HepG2 (cell line): Measurements from ENCODE around the gene NR1H3. TPM values are rescaled to one million over a fixed set of nuclear protein-coding genes. Genes with fewer than 3 reads are reported as not detected.

Experiments
- AGO1 ChIP-seq: fragments of 200-400 bp; formaldehyde crosslinking; IDR thresholded peaks from 2 replicates; pipeline ENCODE4 v1.6.1; 2017; ENCODE audit warnings: mild to moderate bottlenecking, low read depth, low read length, moderate library complexity; ENCODE audit not compliant: poor library complexity, severe bottlenecking
- ATF5 ChIP-seq: sonication (generic); formaldehyde crosslinking; IDR thresholded peaks from 2 replicates; pipeline ENCODE4 v1.4.0; 2020; ENCODE audit warnings: mild to moderate bottlenecking, low read depth, missing genetic modification reagents
- CENPT ChIP-seq: sonication (generic); formaldehyde crosslinking; IDR thresholded peaks from 2 replicates; pipeline ENCODE4 v1.8.0; 2022; ENCODE audit warnings: low read depth, mild to moderate bottlenecking, moderate library complexity, missing genetic modification reagents
- CHD2 ChIP-seq: IDR thresholded peaks from 2 replicates; pipeline ENCODE4 v1.6.1; 2011; ENCODE audit warnings: low read depth, low read length, improper control_type of control experiment
- HIVEP1 ChIP-seq: sonication (generic); formaldehyde crosslinking; IDR thresholded peaks from 2 replicates; pipeline ENCODE4 v1.4.0; 2020; ENCODE audit warnings: mild to moderate bottlenecking, missing genetic modification reagents
- HOXA9 ChIP-seq: sonication (generic); formaldehyde crosslinking; IDR thresholded peaks from 2 replicates; pipeline ENCODE4 v1.8.1; 2022; ENCODE audit warnings: missing genetic modification reagents, mild to moderate bottlenecking, moderate library complexity, borderline replicate concordance
- IKZF1 ChIP-seq: fragments of 450-650 bp; IDR thresholded peaks from 2 replicates; pipeline ENCODE4 v1.7.1; 2016
- KDM2A ChIP-seq: sonication (generic); formaldehyde crosslinking; IDR thresholded peaks from 2 replicates; pipeline ENCODE4 v1.4.0; 2020; ENCODE audit warnings: low read depth, missing genetic modification reagents, borderline replicate concordance
- MEIS2 ChIP-seq: sonication (generic); formaldehyde crosslinking; IDR thresholded peaks from 2 replicates; pipeline ENCODE4 v1.9.0; 2021; ENCODE audit warnings: mild to moderate bottlenecking, missing genetic modification reagents
- MXI1 ChIP-seq: IDR thresholded peaks from 3 replicates; pipeline ENCODE4 v1.6.1; 2012; ENCODE audit warnings: low read depth, low read length, inconsistent platforms, borderline replicate concordance
- NR0B2 ChIP-seq: sonication (generic); formaldehyde crosslinking; IDR thresholded peaks from 2 replicates; pipeline ENCODE4 v1.4.0; 2020; ENCODE audit warnings: mild to moderate bottlenecking, missing genetic modification reagents
- RFX5 ChIP-seq: IDR thresholded peaks from 2 replicates; pipeline ENCODE4 v1.6.1; 2011; ENCODE audit warnings: low read depth, low read length, improper control_type of control experiment
- RFXANK ChIP-seq: IDR thresholded peaks from 2 replicates; pipeline ENCODE4 v1.6.1; 2016
- SCMH1 ChIP-seq: sonication (generic); formaldehyde crosslinking; IDR thresholded peaks from 2 replicates; pipeline ENCODE4 v1.9.0; 2021; ENCODE audit warnings: missing genetic modification reagents, mild to moderate bottlenecking, borderline replicate concordance
- SNAPC2 ChIP-seq: sonication (generic); formaldehyde crosslinking; IDR thresholded peaks from 2 replicates; pipeline ENCODE4 v1.8.1; 2022; ENCODE audit warnings: mild to moderate bottlenecking, missing genetic modification reagents
- SP1 ChIP-seq, 2 experiments: fragments of 450-650 bp in 1 of 2; sonication (generic) in 1 of 2; formaldehyde crosslinking in 1 of 2; IDR thresholded peaks; 2 replicates each; pipeline versions ENCODE4 v1.4.0 to v1.6.1; 2016 to 2020; ENCODE audit warnings: missing genetic modification reagents in 1 of 2
- ZBTB44 ChIP-seq: sonication (generic); formaldehyde crosslinking; IDR thresholded peaks from 2 replicates; pipeline ENCODE4 v1.4.0; 2020; ENCODE audit warnings: missing genetic modification reagents
- ZNF143 ChIP-seq: sonication (generic); formaldehyde crosslinking; IDR thresholded peaks from 2 replicates; pipeline ENCODE4 v1.4.0; 2020; ENCODE audit warnings: missing genetic modification reagents
- ZNF326 ChIP-seq: sonication (generic); formaldehyde crosslinking; IDR thresholded peaks from 2 replicates; pipeline ENCODE4 v1.4.0; 2020; ENCODE audit warnings: missing genetic modification reagents, borderline replicate concordance
- ZNF530 ChIP-seq: sonication (generic); formaldehyde crosslinking; IDR thresholded peaks from 2 replicates; pipeline ENCODE4 v1.5.0; 2020; ENCODE audit warnings: low read depth, mild to moderate bottlenecking, missing genetic modification reagents
- ZNF737 ChIP-seq: sonication (generic); formaldehyde crosslinking; IDR thresholded peaks from 2 replicates; pipeline ENCODE4 v1.5.0; 2020; ENCODE audit warnings: missing genetic modification reagents, mild to moderate bottlenecking, borderline replicate concordance
- polyA plus RNA-seq, 8 experiments: library from polyadenylated mRNA; depleted of rRNA in 3 of 8; stranded (reverse) in 7 of 8; unstranded in 1 of 8; fragments of >200 nt; fragmentation: Illumina TruSeq in 4 of 8; extraction: Trizol in 4 of 8; gene quantifications; 2 replicates each; pipeline versions ENCODE4 v1.2.1 to v1.2.3, GENCODE V29; 2011 to 2016; ENCODE audit warnings: low read depth in 4 of 8, missing spikeins in 1 of 8, mixed read lengths in 1 of 8; ENCODE audit not compliant: insufficient read depth in 1 of 8
- total RNA-seq, 5 experiments: library from RNA; depleted of rRNA; stranded (reverse); fragments of >200 nt; fragmentation: Illumina TruSeq; extraction: Trizol; gene quantifications; 2 replicates each; pipeline ENCODE4 v1.2.3, GENCODE V29; 2016; ENCODE audit warnings: low read depth in 1 of 5
- TF ChIP-seq, protein P1 (sequence below): IDR thresholded peaks from 2 replicates; pipeline ENCODE4 v1.6.1; 2018; ENCODE audit warnings: missing genetic modification reagents
- TF ChIP-seq, protein P2 (sequence below): sonication (generic); formaldehyde crosslinking; IDR thresholded peaks from 2 replicates; pipeline ENCODE4 v1.4.0; 2020; ENCODE audit warnings: mild to moderate bottlenecking, low read depth, missing genetic modification reagents
- TF ChIP-seq, protein P3 (sequence below): sonication (generic); formaldehyde crosslinking; IDR thresholded peaks from 2 replicates; pipeline ENCODE4 v1.4.0; 2020; ENCODE audit warnings: low read depth, mild to moderate bottlenecking, missing genetic modification reagents

Gene NR1H3
- total and polyA plus RNA-seq, 2 of the 13 experiments (the other 11 are each of a cell fraction or from before 2014, with no cell fraction given): 41.8 to 102 TPM

- TF ChIP-seq NR0B2 (CRISPR knock-in tag) (no peak), MEIS2 (CRISPR knock-in tag) (peak; percentile 46; the same call in 1 of the 2 replicates), KDM2A (CRISPR knock-in tag) (peak; percentile 79; the same call in 1 of the 2 replicates), SNAPC2 (CRISPR knock-in tag) (no peak), SCMH1 (CRISPR knock-in tag) (no peak), RFX5 (no peak), MXI1 (no peak), ZBTB44 (CRISPR knock-in tag) (0 out of 2 replicates have a peak, but pooled peaks have one; percentile 22), ZNF143 (CRISPR knock-in tag) (no peak), IKZF1 (no peak), CENPT (no peak), ZNF530 (CRISPR knock-in tag) (no peak), RFXANK (no peak), ATF5 (CRISPR knock-in tag) (no peak), CHD2 (no peak), AGO1 (no peak), HIVEP1 (CRISPR knock-in tag) (no peak; the same call in 1 of the 2 replicates), SP1 (IDR thresholded peaks at IDR 0.05) (no peak), SP1 (CRISPR knock-in tag; IDR thresholded peaks at IDR 0.05) (no peak), ZNF737 (no peak), HOXA9 (CRISPR knock-in tag) (no peak), ZNF326 (CRISPR knock-in tag) (no peak)
- TF ChIP-seq, protein P1, sequence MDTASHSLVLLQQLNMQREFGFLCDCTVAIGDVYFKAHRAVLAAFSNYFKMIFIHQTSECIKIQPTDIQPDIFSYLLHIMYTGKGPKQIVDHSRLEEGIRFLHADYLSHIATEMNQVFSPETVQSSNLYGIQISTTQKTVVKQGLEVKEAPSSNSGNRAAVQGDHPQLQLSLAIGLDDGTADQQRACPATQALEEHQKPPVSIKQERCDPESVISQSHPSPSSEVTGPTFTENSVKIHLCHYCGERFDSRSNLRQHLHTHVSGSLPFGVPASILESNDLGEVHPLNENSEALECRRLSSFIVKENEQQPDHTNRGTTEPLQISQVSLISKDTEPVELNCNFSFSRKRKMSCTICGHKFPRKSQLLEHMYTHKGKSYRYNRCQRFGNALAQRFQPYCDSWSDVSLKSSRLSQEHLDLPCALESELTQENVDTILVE (CRISPR knock-in tag): no peak
- TF ChIP-seq, protein P2, sequence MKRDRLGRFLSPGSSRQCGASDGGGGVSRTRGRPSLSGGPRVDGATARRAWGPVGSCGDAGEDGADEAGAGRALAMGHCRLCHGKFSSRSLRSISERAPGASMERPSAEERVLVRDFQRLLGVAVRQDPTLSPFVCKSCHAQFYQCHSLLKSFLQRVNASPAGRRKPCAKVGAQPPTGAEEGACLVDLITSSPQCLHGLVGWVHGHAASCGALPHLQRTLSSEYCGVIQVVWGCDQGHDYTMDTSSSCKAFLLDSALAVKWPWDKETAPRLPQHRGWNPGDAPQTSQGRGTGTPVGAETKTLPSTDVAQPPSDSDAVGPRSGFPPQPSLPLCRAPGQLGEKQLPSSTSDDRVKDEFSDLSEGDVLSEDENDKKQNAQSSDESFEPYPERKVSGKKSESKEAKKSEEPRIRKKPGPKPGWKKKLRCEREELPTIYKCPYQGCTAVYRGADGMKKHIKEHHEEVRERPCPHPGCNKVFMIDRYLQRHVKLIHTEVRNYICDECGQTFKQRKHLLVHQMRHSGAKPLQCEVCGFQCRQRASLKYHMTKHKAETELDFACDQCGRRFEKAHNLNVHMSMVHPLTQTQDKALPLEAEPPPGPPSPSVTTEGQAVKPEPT (CRISPR knock-in tag): no peak
- TF ChIP-seq, protein P3, sequence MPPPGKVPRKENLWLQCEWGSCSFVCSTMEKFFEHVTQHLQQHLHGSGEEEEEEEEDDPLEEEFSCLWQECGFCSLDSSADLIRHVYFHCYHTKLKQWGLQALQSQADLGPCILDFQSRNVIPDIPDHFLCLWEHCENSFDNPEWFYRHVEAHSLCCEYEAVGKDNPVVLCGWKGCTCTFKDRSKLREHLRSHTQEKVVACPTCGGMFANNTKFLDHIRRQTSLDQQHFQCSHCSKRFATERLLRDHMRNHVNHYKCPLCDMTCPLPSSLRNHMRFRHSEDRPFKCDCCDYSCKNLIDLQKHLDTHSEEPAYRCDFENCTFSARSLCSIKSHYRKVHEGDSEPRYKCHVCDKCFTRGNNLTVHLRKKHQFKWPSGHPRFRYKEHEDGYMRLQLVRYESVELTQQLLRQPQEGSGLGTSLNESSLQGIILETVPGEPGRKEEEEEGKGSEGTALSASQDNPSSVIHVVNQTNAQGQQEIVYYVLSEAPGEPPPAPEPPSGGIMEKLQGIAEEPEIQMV: no peak
Measured at GRCh38 chr11:47269829-47270305, 12.1 kb downstream of the NR1H3 start, which contains the start of gene MADD (continued).
